22Rv1 (cell line): ENCODE measurements around the gene EXD3.

Source experiments
- CTCF ChIP-seq: fragments of 450-650 bp; IDR thresholded peaks from 2 replicates; pipeline ENCODE4 v1.5.1; 2017; ENCODE audit warnings: mild to moderate bottlenecking
- ZFX ChIP-seq: fragments of 450-650 bp; IDR thresholded peaks from 2 replicates; pipeline ENCODE4 v1.6.1; 2017; ENCODE audit warnings: antibody characterized with exemption, borderline replicate concordance

GRCh38 chr9:137317718-137318511 lies 105.0 kb downstream of the EXD3 start:
- no peak for TF ChIP-seq CTCF
- no peak for TF ChIP-seq ZFX
